HepG2 (cell line): ENCODE measurements around the gene VIT. TPM values are rescaled to one million over a fixed set of nuclear protein-coding genes. Genes with fewer than 3 reads are reported as not detected.
A peak's percentile ranks its signal among the peaks of the same experiment; 100 is the strongest.

Source experiments
- ATAC-seq: fragments of 200-7000 bp; cut with Tn5 transposase; 3 replicates; pipeline ENCODE4 v1.9.1; 2020; ENCODE audit warnings: mild to moderate bottlenecking, moderate library complexity
- BruUV-seq: library from RNA; stranded (reverse); fragments of 400-500 nt; replicated peaks from 2 replicates; lab custom pipeline; 2021; lab: Mats Ljungman, UMichigan
- CTCF ChIA-PET: fragments of 300-600 bp; formaldehyde crosslinking; extraction: SDS; loops from one replicate; lab custom pipeline; 2021; ENCODE audit warnings: low total read pairs, inconsistent platforms, low intra/inter-chr PET ratio; lab: Yijun Ruan, JAX
- POLR2A ChIA-PET: fragments of 350-600 bp; sonication (Branson Sonifier 250); formaldehyde crosslinking; loops from one replicate; lab custom pipeline; 2020; ENCODE audit warnings: antibody characterized with exemption, inconsistent platforms; lab: Yijun Ruan, JAX
- DNase-seq: peaks from one replicate; pipeline ENCODE4 v3.0.0-alpha.2; 2015; ENCODE audit warnings: low spot score
- FAIRE-seq: peaks from 3 replicates; lab custom pipeline; 2011; peaks lifted over from hg19 to GRCh38; lab: Jason Lieb, UNC
- H2AFZ ChIP-seq: one replicate; pipeline ENCODE4 v1.6.1; 2011; ENCODE audit warnings: low read length, inconsistent platforms
- H3K27ac ChIP-seq: fragments of 300-600 bp; 3 replicates; pipeline ENCODE4 v1.8.0; 2011; ENCODE audit warnings: mixed run types, mild to moderate bottlenecking, mixed read lengths, low read length, inconsistent platforms; ENCODE audit not compliant: insufficient read depth; ENCODE audit errors: extremely low read length
- H3K27me3 ChIP-seq, 2 experiments: fragments of 200-600 bp in 1 of 2; 2 replicates in 1 of 2; 3 replicates in 1 of 2; pipeline versions ENCODE4 v1.6.0 to v1.8.0; 2011; ENCODE audit warnings: low read length in 2 of 2, mild to moderate bottlenecking in 2 of 2, moderate library complexity in 2 of 2, inconsistent platforms in 1 of 2; ENCODE audit not compliant: insufficient read depth in 2 of 2, control insufficient read depth in 1 of 2
- H3K36me3 ChIP-seq, 2 experiments: fragments of 200-600 bp in 1 of 2; replicated peaks in 1 of 2; 2 replicates in 1 of 2; 3 replicates in 1 of 2; pipeline versions ENCODE4 v1.5.1 to v1.8.0; 2011; ENCODE audit warnings: low read length in 2 of 2, inconsistent platforms in 1 of 2; ENCODE audit not compliant: insufficient read depth in 2 of 2, control insufficient read depth in 1 of 2
- H3K4me1 ChIP-seq: 2 replicates; pipeline ENCODE4 v1.5.1; 2012; ENCODE audit warnings: low read length, inconsistent platforms; ENCODE audit not compliant: insufficient read depth
- H3K4me2 ChIP-seq: 2 replicates; pipeline ENCODE4 v1.6.0; 2011; ENCODE audit warnings: low read depth, low read length, inconsistent platforms
- H3K4me3 ChIP-seq, 3 experiments: fragments of 200-600 bp in 1 of 3; sonication (generic), shearing (Covaris generic) in 1 of 3; replicated peaks in 1 of 3; 2 replicates each; pipeline ENCODE4 v1.5.1; 2011 to 2016; ENCODE audit warnings: low read length in 3 of 3, inconsistent platforms in 2 of 3, low read depth in 2 of 3, mild to moderate bottlenecking in 2 of 3, control low read depth in 1 of 3, mixed read lengths in 1 of 3; ENCODE audit not compliant: insufficient read depth in 1 of 3
- H3K79me2 ChIP-seq: one replicate; pipeline ENCODE4 v1.6.1; 2011; ENCODE audit warnings: low read length, inconsistent platforms; ENCODE audit not compliant: insufficient read depth
- H3K9ac ChIP-seq: 2 replicates; pipeline ENCODE4 v1.6.0; 2011; ENCODE audit warnings: mild to moderate bottlenecking, low read depth, low read length, inconsistent platforms; ENCODE audit not compliant: insufficient read depth
- H3K9me3 ChIP-seq: 2 replicates; pipeline ENCODE4 v1.5.1; 2012; ENCODE audit warnings: mild to moderate bottlenecking, low read length
- H4K20me1 ChIP-seq: 2 replicates; pipeline ENCODE4 v1.6.0; 2011; ENCODE audit warnings: inconsistent platforms, mild to moderate bottlenecking, low read length, moderate library complexity; ENCODE audit not compliant: insufficient read depth
- ARNT ChIP-seq: fragments of 450-650 bp; IDR thresholded peaks from 2 replicates; pipeline ENCODE4 v1.6.1; 2017
- EEA1 ChIP-seq: sonication (generic); formaldehyde crosslinking; IDR thresholded peaks from 2 replicates; pipeline ENCODE4 v1.5.1; 2020; ENCODE audit warnings: mild to moderate bottlenecking, missing genetic modification reagents, borderline replicate concordance
- ETV5 ChIP-seq: IDR thresholded peaks from 2 replicates; pipeline ENCODE4 v1.6.1; 2018; ENCODE audit warnings: missing biosample characterization, missing genetic modification reagents, inconsistent platforms, borderline replicate concordance
- GABPA ChIP-seq, 2 experiments: IDR thresholded peaks; 2 replicates each; pipeline ENCODE4 v1.6.1; 2011 to 2016; ENCODE audit warnings: low read depth in 2 of 2, low read length in 1 of 2, missing biosample characterization in 1 of 2, missing genetic modification characterization in 1 of 2
- MTF1 ChIP-seq: sonication (generic); formaldehyde crosslinking; IDR thresholded peaks from 2 replicates; pipeline ENCODE4 v1.5.0; 2020; ENCODE audit warnings: missing genetic modification reagents
- PHF21A ChIP-seq: sonication (generic); formaldehyde crosslinking; IDR thresholded peaks from 2 replicates; pipeline ENCODE4 v1.5.0; 2020; ENCODE audit warnings: mild to moderate bottlenecking, missing genetic modification reagents
- RFX3 ChIP-seq: IDR thresholded peaks from 2 replicates; pipeline ENCODE4 v1.6.1; 2016; ENCODE audit warnings: missing biosample characterization, missing genetic modification reagents
- ZMYM4 ChIP-seq: sonication (generic); formaldehyde crosslinking; IDR thresholded peaks from 2 replicates; pipeline ENCODE4 v1.8.1; 2023; ENCODE audit warnings: mild to moderate bottlenecking, missing genetic modification reagents
- ZNF121 ChIP-seq: sonication (generic); formaldehyde crosslinking; IDR thresholded peaks from 2 replicates; pipeline ENCODE4 v1.5.0; 2020; ENCODE audit warnings: mild to moderate bottlenecking, missing genetic modification reagents
- ZNF383 ChIP-seq: sonication (generic); formaldehyde crosslinking; IDR thresholded peaks from 2 replicates; pipeline ENCODE4 v1.4.0; 2020; ENCODE audit warnings: missing genetic modification reagents, mild to moderate bottlenecking, borderline replicate concordance
- ZNF615 ChIP-seq: sonication (generic); formaldehyde crosslinking; IDR thresholded peaks from 2 replicates; pipeline ENCODE4 v1.5.0; 2020; ENCODE audit warnings: mild to moderate bottlenecking, missing genetic modification reagents, borderline replicate concordance
- ZNF713 ChIP-seq: sonication (generic); formaldehyde crosslinking; IDR thresholded peaks from 2 replicates; pipeline ENCODE4 v1.4.0; 2020; ENCODE audit warnings: mild to moderate bottlenecking, missing genetic modification reagents
- WGBS: methylation state at CpG from one replicate; pipeline ENCODE4 v1.1.6; 2017; ENCODE audit warnings: low lambda C conversion rate; 5-methylcytosine and 5-hydroxymethylcytosine counted together
- in situ Hi-C: cut with HindIII; loops from 2 replicates; pipeline ENCODE4 v1.10.0; 2017; ENCODE audit warnings: low pct_unique_long_range_greater_than_20kb; ENCODE audit not compliant: extremely low pct_ligation_motif_present
- intact Hi-C: fragments of 100-400 bp; cut with micrococcal nuclease; formaldehyde crosslinking; loops from one replicate; pipeline ENCODE4 v1.10.0; 2022; ENCODE audit not compliant: unreplicated experiment
- polyA plus RNA-seq, 8 experiments: library from polyadenylated mRNA; depleted of rRNA in 3 of 8; stranded (reverse) in 7 of 8; unstranded in 1 of 8; fragments of >200 nt; fragmentation: Illumina TruSeq in 4 of 8; extraction: Trizol in 4 of 8; gene quantifications; 2 replicates each; pipeline versions ENCODE4 v1.2.1 to v1.2.3, GENCODE V29; 2011 to 2016; ENCODE audit warnings: low read depth in 4 of 8, missing spikeins in 1 of 8, mixed read lengths in 1 of 8; ENCODE audit not compliant: insufficient read depth in 1 of 8
- total RNA-seq, 5 experiments: library from RNA; depleted of rRNA; stranded (reverse); fragments of >200 nt; fragmentation: Illumina TruSeq; extraction: Trizol; gene quantifications; 2 replicates each; pipeline ENCODE4 v1.2.3, GENCODE V29; 2016; ENCODE audit warnings: low read depth in 1 of 5
- TF ChIP-seq, protein P1 (sequence below): sonication (generic); formaldehyde crosslinking; IDR thresholded peaks from 2 replicates; pipeline ENCODE4 v1.9.0; 2022; ENCODE audit warnings: missing genetic modification reagents, mild to moderate bottlenecking, borderline replicate concordance
- TF ChIP-seq, protein P2 (sequence below): sonication (generic); formaldehyde crosslinking; IDR thresholded peaks from 2 replicates; pipeline ENCODE4 v1.4.0; 2020; ENCODE audit warnings: low read depth, missing genetic modification reagents
- TF ChIP-seq, protein P3 (sequence below): sonication (generic); formaldehyde crosslinking; IDR thresholded peaks from 2 replicates; pipeline ENCODE4 v1.8.1; 2022; ENCODE audit warnings: low read depth, mild to moderate bottlenecking, missing genetic modification reagents

VIT gene
- total and polyA plus RNA-seq, 2 of the 13 experiments (the other 11 are each of a cell fraction or from before 2014, with no cell fraction given): not detected

DNA sequence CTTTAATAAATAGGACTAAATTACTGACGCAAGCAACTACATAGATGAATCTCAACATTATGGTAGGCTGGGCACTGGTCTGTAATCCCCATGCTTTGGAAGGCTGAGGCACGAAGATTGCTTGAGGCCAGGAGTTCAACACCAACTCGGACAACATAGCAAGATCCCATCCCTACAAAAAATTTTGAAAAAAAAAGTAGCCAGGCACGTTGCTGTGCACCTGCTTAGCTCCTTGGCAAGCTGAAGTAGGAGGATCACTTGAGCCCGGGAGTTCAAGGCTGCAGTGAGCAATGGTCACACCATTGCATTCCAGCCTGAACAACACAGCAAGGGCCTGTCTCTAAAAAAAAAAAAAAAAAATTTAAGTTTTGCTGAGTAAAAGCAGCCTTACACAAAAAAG is 43.4 kb upstream of the VIT start:
- Histone ChIP-seq H3K9ac (no peak overlapping the region), H3K9me3 (no peaks in the 10 kb centered on the region), H3K4me3 (no peak overlapping the region), H3K4me1 (peaks cover 69% of the 10 kb centered on the region), H4K20me1 (no peaks in the 10 kb centered on the region), H2AFZ (no peak overlapping the region), H3K27me3 (no peaks in the 10 kb centered on the region), H3K79me2 (no peaks in the 10 kb centered on the region), H3K27ac (peak overlapping the region; percentile 64), H3K4me2 (no peak overlapping the region), H3K36me3 (no peaks in the 10 kb centered on the region)
- ATAC-seq (no peak), FAIRE-seq (no peak), DNase-seq (no peak)
- in situ Hi-C loops (no loop called here), intact Hi-C loops (no loop called here)
- CTCF ChIA-PET: no interaction called here
- 69% methylated on average over 5 of the region's 5 CpGs for WGBS
- BruUV-seq: no TSS peak
- POLR2A ChIA-PET: no interaction called here
- TF ChIP-seq ZNF121 (CRISPR knock-in tag): peak; percentile 59
- no peak for TF ChIP-seq RFX3
- TF ChIP-seq GABPA (IDR thresholded peaks at IDR 0.05; ENCODE audit: low read depth, low read length): no peak
- TF ChIP-seq GABPA (CRISPR knock-in tag; IDR thresholded peaks at IDR 0.05; ENCODE audit: low read depth): no peak
- no peak for TF ChIP-seq ZNF383 (CRISPR knock-in tag)
- TF ChIP-seq ARNT: no peak
- no peak for TF ChIP-seq ETV5
- TF ChIP-seq, protein P1, sequence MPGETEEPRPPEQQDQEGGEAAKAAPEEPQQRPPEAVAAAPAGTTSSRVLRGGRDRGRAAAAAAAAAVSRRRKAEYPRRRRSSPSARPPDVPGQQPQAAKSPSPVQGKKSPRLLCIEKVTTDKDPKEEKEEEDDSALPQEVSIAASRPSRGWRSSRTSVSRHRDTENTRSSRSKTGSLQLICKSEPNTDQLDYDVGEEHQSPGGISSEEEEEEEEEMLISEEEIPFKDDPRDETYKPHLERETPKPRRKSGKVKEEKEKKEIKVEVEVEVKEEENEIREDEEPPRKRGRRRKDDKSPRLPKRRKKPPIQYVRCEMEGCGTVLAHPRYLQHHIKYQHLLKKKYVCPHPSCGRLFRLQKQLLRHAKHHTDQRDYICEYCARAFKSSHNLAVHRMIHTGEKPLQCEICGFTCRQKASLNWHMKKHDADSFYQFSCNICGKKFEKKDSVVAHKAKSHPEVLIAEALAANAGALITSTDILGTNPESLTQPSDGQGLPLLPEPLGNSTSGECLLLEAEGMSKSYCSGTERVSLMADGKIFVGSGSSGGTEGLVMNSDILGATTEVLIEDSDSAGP (CRISPR knock-in tag): no peak
- no peak for TF ChIP-seq ZNF713 (CRISPR knock-in tag)
- TF ChIP-seq, protein P2, sequence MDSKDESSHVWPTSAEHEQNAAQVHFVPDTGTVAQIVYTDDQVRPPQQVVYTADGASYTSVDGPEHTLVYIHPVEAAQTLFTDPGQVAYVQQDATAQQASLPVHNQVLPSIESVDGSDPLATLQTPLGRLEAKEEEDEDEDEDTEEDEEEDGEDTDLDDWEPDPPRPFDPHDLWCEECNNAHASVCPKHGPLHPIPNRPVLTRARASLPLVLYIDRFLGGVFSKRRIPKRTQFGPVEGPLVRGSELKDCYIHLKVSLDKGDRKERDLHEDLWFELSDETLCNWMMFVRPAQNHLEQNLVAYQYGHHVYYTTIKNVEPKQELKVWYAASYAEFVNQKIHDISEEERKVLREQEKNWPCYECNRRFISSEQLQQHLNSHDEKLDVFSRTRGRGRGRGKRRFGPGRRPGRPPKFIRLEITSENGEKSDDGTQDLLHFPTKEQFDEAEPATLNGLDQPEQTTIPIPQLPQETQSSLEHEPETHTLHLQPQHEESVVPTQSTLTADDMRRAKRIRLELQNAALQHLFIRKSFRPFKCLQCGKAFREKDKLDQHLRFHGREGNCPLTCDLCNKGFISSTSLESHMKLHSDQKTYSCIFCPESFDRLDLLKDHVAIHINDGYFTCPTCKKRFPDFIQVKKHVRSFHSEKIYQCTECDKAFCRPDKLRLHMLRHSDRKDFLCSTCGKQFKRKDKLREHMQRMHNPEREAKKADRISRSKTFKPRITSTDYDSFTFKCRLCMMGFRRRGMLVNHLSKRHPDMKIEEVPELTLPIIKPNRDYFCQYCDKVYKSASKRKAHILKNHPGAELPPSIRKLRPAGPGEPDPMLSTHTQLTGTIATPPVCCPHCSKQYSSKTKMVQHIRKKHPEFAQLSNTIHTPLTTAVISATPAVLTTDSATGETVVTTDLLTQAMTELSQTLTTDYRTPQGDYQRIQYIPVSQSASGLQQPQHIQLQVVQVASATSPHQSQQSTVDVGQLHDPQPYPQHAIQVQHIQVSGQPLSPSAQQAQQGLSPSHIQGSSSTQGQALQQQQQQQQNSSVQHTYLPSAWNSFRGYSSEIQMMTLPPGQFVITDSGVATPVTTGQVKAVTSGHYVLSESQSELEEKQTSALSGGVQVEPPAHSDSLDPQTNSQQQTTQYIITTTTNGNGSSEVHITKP (CRISPR knock-in tag): no peak
- TF ChIP-seq MTF1: no peak
- no peak for TF ChIP-seq PHF21A (CRISPR knock-in tag)
- no peak for TF ChIP-seq EEA1 (CRISPR knock-in tag)
- TF ChIP-seq ZNF615 (CRISPR knock-in tag): no peak
- TF ChIP-seq ZMYM4: no peak
- TF ChIP-seq, protein P3, sequence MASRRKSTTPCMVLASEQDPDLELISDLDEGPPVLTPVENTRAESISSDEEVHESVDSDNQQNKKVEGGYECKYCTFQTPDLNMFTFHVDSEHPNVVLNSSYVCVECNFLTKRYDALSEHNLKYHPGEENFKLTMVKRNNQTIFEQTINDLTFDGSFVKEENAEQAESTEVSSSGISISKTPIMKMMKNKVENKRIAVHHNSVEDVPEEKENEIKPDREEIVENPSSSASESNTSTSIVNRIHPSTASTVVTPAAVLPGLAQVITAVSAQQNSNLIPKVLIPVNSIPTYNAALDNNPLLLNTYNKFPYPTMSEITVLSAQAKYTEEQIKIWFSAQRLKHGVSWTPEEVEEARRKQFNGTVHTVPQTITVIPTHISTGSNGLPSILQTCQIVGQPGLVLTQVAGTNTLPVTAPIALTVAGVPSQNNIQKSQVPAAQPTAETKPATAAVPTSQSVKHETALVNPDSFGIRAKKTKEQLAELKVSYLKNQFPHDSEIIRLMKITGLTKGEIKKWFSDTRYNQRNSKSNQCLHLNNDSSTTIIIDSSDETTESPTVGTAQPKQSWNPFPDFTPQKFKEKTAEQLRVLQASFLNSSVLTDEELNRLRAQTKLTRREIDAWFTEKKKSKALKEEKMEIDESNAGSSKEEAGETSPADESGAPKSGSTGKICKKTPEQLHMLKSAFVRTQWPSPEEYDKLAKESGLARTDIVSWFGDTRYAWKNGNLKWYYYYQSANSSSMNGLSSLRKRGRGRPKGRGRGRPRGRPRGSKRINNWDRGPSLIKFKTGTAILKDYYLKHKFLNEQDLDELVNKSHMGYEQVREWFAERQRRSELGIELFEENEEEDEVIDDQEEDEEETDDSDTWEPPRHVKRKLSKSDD (CRISPR knock-in tag): no peak
